Spleen (tissue), 7 donors: ENCODE results near the gene OR2A2.

Experiments
- CTCF ChIP-seq, 11 experiments: fragments of 200-600 bp in 7 of 11; fragments of 450-650 bp in 4 of 11; sonication (generic) in 4 of 11; IDR thresholded peaks in 8 of 11; conservative IDR thresholded peaks in 3 of 11; 1 replicate in 7 of 11; 2 replicates in 4 of 11; pipeline versions ENCODE4 v1.4.0 to v1.8.0; 2016 to 2021; ENCODE audit warnings: antibody characterized with exemption in 11 of 11, inconsistent platforms in 4 of 11, mild to moderate bottlenecking in 1 of 11
- POLR2AphosphoS5 ChIP-seq, 3 donors: sonication (generic); formaldehyde crosslinking; IDR thresholded peaks; one replicate each; pipeline ENCODE4 v1.5.1; 2017; ENCODE audit warnings: antibody characterized with exemption in 3 of 3
- donor health status: DM: no; HTN: no; CAD: no; lungs with moderate emphysema.
- donor health status: DM: no; HTN: no; CAD: no.
- donor health status: DM: no; HTN: no; CAD: no.

DNA sequence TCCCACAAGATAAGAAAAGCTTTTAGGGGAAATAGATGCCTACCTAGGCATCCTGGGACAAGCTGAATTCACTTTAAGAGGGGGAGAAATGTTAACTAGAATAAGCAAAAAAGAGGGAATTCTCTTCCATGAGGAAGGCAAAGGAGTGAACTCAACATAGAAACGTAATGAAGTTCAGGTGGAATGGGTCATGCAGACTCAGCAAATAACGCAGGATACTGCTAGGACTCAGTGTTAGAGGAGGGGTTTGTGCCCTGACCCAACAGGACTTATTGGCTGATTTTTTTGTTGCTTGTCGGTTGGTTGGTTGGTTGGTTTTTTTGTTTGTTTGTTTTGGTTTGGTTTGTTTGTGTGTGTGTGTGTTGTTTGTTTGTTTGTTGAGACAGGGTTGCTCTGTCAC is 22.9 kb downstream of the OR2A2 start:
- TF ChIP-seq CTCF (IDR thresholded peaks at IDR 0.05 in 8 of 11, conservative IDR thresholded peaks at IDR 0.05 in 3 of 11) = no peak
- no peak for TF ChIP-seq POLR2AphosphoS5 (IDR thresholded peaks at IDR 0.05)
